Inferior parietal cortex (tissue), 1 donor: ENCODE measurements around the gene FOXL2NB.
A peak's percentile ranks its signal among the peaks of the same experiment; 100 is the strongest.
"Not testable (repeated sequence)": the region's sequence is repeated elsewhere in the genome, so short reads cannot be mapped to it uniquely, and the experiment has no call there.

Source experiments
- DNase-seq: peaks from one replicate; pipeline ENCODE4 v3.0.0-alpha.2; 2016; ENCODE audit errors: extremely low spot score

FOXL2NB gene

DNA sequence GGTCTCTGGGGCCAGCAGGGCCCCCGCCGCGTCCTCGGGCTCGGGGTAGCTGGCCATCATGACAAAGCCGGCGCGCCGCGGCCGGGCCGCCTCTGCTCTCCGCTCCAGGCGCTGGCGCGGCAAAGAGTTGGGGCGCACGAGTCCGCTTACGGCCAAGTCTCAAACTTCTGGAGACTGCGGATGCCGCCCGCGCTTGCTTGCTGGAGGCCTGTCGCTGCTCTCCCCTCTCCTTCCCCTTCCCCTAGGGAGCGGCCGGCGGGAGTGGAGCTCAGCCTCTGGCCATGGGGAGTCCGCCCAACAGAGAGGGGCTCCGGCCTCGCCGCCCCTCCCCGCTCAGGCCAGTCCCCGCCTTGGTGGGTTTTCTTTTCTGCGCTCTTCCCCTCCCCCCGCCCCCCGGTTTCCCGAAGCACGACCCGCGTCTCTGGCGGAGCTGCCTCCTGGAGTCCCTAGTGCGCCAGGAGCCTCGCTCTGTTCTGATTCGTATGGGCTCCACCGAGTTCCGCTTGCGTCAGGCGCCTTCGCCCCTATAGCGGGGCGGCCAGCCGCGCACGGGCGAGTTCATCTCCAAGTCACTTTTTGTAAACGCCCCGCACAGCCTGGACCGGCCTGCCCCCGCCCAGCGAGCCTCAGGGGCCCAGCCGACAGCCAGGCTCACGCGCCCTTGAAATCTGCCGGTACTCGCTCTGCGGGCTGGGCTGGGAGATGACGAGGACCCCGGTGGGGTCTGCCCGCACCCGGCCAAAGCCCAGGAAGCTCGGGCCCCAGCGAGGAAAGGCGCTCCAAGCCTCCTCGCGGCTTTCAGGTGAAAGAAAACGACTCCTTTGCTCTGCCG lies at the start of gene FOXL2NB, which contains the start of gene FOXL2:
Gene FOXL2NB (plus strand): TSS at position 555 of the 832 bp plus-strand sequence. CDS start 148 bp downstream, at position 703.
Gene FOXL2 (minus strand): TSS at position 475 of the 832 bp plus-strand sequence. CDS start 415 bp downstream, at position 60.
- DNase-seq: no peak

DNA sequence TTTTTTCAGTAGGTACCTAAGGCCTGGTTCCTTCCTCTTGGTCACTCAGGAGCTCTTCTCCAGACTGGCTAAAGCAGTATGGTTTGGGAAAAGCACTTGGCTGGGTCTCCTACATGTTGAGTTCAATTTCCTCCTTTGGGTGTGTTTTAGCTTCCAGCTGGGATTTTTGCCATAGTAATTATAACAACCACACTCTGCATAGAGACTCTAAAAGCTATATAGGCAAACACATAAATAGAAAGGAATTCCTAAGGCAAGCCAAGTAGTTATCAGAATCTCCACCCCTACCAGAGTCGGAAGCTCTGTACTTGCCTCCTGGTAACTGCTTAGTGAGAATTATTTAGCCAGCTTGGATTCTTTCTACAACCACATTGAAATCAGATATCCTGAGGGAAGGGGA lies 48.7 kb upstream of the FOXL2NB start:
- no peak for DNase-seq

DNA sequence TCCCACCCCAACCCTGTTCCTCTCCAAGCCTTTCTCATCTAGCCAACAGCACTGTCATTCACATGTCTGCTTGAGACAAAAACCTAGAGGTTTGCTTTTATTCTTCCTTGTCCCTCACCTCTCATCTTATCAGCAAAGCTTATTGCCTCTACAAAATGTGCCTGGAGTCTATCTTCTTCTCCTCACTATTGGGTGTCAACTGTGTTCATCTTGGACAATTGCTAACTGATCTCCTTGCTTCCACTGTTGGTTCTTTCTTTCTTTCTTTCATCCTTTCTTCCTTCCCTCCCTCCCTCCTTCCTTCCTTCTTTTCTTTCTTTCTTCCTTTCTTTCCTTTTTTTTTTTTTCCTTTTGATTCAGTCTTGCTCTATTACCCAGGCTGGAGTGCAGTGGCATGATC lies 48.3 kb upstream of the FOXL2NB start:
- DNase-seq: no peak

DNA sequence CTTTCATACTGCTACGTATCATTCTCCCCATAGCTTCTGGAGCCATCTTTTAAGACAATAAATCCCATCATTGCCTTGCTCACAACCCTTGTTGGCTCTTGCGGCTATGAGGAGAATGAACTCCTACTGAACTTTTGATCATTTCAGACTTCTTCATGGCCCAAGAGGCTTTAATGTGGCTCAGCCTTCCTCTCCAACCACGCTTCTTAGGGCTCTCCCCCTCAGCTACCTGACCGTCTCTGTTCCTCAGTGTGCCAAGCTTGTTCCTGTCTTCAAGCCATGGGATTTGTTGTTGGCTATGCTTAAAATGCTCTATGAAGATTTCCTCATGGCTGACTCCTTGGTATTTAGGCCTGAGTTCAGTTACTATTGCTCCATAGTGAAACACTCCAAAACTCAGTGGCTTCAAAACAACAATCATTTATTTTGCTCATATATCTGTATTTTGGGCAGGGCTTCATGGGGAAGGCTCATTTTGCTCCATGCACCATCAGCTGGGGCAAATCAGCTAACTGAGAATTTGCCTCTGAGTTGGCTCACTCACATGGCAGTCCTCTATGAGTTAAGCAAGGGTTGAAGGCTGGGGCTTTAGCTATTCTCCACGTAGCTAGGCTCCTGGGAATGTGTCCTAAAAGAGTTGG lies 47.5 kb upstream of the FOXL2NB start:
- no peak for DNase-seq

DNA sequence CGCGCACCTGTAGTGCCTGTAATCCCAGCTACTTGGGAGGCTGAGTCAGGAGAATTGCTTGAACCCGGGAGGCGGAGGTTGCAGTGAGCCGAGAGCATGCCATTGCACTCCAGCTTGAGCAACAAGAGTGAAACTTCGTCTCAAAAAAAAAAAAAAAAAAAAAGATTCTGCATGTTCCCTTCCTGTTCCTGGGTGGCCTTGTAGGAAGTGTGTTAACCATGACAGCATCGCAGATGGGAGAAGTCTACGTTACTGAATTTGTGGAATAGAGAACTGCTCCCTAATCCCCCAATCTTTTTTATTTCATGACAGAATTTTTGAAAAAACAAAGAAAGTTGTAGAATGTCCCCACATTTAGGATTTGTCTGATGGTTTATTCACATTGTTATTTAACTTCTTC lies 45.5 kb upstream of the FOXL2NB start:
- DNase-seq: no peak

DNA sequence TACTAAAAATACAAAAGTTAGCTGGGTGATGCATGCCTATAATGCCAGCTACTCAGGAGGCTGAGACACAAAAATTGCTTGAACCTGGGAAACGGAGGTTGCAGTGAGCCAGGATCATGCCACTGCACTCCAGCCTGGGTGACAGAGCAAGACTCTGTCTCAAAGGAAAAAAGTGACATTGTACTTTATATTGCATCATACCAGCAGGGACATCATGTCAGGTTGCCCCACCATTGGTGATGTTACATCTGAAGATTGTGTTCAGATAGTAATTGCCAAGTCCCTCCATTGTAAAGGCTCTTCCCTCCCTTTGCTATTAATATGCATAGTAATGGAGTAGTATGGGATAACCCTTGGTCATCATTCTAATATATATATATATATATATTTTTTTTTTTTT lies 44.8 kb upstream of the FOXL2NB start:
- no peak for DNase-seq

DNA sequence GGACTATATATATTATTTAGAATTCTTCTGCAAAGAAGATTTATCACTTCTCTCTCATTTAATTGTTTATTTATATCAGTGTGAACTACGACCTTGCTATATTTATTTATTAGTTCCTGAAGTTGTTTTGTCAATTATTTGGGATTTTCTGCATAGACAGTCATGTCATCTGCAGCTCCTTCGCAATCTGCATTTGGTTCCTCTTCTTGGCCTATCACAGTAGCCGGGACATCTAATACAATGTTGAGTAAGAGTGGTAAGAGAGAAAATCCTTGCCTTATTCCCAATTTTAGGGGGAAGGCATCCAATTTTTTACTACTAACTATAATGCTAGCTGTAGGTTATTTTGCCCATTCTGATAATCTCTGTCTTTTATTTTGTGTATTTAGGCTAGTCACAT lies 39.5 kb upstream of the FOXL2NB start:
- no peak for DNase-seq

DNA sequence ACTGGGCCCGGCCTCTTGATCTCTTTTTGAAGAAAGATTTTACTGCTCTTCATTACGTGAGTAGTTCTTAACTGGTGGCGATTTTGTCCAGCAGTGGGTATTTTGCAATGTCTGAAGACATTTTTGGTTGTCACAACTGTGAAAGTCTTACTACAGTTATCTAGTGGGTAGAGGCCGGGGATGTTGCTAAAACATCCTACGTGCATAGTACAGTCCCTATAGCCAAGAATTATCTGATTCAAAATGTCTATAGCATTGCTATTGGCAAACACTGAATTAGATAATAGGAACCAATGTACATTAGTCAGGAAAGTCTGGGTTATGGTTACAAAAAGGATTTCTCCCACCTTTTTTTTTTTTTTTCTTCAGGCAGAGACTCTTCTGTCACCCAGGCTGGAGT lies 38.2 kb upstream of the FOXL2NB start:
- no peak for DNase-seq

DNA sequence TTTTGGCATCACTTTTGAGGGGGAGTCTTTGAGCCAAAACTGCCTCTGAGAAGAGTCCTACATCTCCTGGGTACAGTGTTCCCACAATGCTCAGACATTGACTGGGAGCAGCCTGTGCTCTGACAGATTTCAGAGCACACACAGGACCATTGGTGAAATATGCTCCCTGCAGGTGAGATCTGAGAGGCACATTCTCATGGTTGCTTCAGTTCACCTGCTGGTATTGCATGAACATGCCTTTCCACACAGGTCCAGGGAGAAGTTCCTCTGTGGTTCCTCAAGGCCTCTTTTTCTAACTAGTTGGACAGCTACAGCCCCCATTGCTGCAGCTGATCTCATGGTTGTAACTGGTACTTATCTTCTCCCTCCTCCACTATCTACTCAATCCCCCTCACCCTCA lies 37.1 kb upstream of the FOXL2NB start:
- DNase-seq: no peak

DNA sequence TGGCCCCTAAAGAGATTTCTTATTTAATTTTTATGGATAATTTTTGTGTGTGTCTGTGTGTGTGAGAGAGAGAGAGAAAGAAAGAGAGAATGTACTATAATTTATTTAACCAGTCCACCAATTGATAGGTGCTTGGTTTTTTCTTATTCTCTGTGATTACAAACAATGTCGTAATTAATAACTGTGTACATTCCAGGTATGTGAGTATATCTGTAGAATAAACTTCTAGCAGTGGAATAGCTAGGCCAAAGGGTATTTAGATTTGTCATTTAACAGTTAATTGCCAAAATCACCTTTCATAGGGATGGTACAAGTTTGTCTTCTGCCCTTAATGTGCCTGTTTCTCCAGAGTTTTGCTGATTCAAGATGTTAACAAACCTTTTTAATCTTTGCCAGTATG lies 35.4 kb upstream of the FOXL2NB start:
- no peak for DNase-seq

DNA sequence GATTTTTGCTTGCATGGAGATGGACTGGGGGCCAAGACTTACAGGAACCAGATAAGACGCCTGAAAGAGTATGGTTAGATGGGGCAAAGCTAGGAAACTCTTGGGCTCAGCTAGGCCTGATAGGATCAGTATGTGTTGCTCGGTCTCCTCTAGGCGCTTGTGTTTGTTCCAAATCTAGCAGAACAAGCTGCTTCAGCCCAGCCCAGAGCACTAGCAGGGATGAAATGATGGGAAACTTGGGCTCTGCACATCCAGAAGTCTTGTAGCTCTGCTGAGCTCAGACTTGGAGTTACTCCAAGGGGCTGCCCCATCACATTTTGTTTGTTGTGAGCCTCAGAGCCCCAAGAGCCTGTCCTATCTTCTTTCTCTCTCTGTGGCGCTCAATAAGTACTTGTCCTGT lies 34.8 kb upstream of the FOXL2NB start:
- DNase-seq: no peak

DNA sequence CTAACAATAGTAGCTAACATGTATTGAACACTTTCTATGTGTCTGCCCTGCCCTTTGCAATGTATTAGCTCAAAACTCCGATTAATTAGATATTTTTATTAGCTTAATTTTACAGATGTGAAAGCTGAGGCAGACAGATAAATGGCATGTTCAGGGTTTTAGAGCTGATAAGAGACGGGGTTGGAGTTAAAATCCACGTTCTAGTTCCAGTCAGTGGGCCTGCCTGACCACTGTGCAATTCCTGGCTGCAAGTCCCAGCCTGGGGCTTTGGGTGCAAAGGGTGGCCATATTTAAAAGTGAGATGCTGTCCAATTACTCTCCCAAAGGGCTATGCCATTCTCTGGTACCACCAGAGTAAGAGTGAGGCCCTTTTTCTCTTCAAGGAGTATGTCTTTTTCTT lies 33.3 kb upstream of the FOXL2NB start:
- DNase-seq: no peak

DNA sequence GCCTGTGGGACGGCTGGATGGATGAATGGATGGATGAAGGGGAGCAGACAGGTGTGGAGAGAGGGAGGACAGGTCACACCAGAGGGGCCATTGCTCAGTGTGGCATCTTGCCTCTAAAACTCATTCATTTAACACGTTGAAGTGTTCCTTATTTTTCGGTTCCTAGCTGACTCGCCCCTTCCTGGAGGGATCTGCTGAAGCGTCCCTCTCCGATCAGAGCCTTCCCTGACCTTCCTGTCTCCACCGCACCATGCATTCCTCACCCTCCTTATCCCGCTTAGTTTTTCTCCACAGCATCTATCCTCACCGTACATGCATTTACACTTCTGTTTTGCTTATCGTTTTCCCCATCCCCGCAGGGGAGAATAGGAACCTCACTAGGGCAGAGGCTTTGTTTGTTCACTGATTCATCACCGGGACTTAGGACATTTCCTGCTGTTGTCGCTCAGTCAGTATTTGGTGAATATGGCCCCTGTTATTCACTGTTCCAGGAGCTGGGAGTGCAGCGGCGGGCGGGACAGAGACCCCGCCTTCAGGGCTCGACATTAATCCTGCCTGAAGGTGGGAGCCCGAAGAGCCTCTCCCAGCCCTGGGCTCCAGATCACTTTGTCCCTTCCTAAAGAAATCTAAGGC lies 32.0 kb upstream of the FOXL2NB start:
- no peak for DNase-seq

DNA sequence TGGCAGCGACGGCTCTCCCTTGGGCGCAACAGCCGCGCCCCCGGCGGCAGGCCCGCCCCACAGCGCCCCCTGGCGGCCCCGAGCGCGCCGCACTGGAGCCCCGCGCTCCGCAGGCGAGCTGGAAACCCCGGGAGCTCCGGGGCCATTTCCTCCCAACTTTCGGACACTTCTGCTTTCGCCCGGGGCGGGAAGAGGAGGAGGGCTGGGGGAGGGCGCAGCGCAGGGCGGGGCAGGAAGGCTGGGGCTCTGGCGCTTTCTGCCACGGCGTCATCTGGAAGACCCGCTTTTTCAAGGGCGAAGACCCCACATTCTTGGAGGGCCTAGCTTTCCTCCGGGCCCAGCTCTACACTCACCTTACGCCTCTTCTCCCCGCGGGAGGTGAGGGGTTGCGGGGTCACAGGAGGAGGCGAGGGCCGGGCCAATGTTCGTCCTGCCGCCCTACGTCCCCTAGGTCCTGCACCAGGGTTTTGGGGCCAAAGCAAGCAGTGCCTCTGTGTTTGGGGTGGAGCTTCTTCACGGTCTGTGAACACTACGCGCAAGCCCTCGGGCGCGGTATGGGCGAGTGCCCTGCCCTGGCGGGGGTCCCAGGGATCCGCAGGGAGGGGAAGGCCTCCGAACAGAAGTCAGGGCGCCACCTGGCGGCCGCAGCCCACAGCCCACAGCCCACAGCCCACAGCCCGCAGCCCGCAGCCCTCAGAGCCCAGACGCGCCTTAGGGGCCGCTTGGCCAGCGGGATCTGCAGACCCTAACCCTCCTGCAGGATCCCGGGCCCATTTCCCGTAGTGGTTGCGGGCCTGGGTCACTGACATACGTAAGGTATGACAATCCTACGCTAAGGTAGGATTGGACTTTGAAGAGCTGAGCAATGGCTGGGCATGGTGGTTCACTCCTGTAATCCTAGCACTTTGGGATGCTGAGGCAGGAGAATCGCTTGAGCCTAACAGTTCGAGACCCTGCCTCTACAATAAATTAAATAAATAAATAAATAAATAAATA lies 31.2 kb upstream of the FOXL2NB start:
- peak; percentile 81 for DNase-seq

DNA sequence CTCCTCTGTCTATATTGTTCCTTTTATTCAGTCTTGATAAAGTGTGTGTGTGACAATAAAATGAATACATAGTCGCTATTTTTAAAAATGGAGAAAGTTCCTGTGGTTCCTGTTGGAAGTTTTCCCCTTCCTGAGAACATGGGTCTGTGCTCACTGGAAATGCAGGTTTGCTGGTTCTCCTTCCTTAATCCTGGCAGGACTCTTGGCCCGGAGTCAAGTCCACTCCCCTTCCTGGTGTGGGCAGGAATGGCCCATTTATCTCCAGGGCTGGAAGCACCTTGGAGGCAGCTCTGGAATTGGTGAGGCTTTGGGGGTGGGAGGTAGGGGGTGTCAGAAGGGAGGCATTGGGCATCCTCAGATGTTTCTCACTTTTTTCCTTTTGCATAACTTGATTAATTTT lies 30.2 kb upstream of the FOXL2NB start:
- no peak for DNase-seq

DNA sequence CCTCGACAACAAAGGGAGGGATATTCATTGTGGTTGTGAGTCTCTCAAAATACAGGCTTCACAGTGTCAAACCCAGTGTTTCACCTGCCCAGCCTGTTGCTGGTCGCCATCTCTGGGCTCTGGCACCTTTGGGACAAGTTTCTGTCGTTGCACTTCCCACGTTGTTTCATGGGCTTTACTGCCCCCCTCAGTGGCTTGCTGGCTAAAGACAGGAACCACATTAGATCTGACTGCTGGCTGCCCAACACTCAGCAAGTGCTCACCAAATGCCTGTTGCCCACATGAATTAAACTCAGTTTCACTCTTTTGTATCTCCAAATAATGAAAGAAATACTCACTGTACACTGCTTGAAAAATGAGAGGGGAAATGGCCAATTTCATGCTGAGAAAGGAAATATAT lies 27.7 kb upstream of the FOXL2NB start:
- no peak for DNase-seq

DNA sequence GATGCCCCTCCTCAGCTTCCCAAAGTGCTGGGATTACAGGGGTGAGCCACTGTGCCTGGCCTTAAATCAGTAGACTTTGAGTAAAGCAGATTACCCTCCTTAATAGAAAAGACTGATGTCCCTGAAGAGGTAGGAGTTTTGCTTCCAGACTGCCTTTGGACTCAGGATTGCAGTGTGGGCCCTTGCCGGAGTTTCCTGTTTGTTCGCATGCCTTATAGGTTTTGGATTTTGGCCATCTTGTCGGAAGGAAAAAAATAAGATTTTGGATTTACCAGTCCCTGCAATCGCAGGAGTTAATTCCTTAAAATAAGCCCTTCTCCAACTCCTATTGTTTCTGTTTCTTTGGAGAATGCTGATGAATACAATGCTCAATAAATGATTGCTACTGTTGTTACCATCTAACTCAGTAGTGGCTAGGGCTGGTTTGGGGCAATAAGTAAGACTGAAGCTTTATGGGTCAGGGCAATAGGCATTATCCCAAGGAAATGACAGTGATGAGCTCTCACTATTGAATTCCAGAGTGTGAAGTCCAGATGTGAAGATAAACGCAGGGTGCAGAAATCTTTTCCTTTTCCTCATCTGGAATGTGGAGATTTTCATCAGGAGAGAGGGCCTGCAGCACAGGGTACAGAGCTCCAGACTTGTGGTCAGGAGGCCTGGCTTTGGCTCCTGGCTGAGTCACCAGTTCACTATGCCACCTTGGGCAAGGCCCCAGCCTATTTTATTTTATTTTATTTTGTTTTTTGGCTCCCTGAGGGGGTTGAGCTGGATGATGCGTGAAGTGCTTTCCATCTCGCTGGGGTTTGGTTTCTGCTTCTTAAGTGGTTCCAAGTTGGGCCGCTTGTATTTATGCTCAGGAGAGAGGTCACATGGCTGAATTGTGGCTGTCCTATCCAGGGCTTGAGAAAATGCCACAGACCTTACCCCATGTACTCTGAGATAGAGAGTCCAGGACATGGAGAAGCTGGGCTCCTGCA lies 25.4 kb upstream of the FOXL2NB start:
- no peak for DNase-seq

DNA sequence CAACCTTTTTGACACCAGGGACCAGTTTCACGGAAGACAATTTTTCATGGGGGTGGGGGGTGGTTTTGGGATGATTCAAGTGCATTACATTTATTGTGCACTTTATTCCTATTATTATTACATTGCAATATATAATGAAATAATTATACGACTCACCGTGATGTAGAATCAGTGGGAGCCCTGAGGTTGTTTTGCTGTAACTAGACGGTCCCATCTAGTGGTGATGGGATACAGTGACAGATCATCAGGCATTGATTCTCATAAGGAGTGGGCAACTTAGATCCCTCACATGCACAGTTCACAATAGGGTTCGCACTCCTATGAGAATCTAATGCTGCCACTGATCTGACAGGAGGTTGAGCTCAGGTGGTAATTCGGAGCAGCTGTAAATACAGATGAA lies 24.6 kb upstream of the FOXL2NB start:
- not testable (repeated sequence) for DNase-seq

DNA sequence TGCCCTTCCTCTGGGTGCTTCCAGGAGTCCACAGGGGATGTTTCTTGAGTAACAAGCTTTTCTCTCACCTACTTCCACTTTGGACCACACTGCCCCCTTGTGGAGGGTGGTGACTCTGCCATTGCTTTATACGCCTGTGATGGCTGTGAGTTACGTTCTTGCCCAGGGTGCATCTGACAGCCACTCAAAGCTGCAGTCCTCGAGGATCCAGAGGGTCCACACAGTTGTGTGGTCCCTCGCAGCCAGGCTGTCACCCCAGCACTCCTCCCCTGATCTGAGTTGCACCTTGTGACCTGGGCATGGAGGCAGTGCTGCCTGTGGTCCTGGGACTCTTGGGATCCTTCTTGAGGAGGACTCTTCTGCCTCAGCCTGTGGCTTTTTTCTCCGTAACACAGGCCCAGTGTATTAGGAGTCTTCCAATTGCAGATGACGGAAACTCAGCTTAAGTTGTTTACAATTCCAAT lies 23.5 kb upstream of the FOXL2NB start:
- peak; percentile 92 for DNase-seq

DNA sequence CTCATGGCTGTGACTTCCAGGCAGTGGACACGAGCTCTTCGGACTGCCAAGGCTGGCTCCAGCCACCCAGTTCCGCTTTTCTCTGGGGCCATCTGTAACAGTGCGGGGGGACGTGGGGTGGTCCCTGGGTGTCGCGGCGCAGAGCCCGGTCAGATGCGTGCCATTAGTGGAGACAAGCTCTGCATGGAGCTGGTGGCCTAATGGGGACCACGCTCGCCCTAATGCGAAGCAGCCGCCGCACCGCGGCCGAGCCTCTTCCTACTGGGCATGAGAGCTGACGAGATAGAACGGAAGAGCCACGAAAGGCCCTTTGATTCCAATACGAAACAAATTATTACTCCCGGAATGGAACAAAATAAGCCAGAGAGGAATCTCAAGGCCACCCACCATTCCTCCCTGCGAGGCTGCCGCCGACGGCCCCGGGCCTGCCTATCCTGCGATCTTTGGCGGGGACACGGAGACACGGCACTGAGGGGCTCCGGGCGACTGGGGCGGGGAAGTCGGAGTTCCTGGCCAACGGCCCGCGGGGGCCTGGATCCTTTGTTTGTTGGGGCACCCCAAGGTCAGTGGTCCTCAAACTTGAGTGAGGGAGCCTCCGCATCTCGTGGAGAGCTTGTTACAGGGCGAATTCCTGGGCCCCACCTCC lies 18.2 kb upstream of the FOXL2NB start:
- no peak for DNase-seq
